ENCODE results near the gene SPAG7.

SPAG7 gene

GRCh38 chr17:4967539-4968485, at the start of gene SPAG7:
TSS of gene SPAG7 (minus strand) at chr17:4967817. CDS start at chr17:4967804, 13 bp downstream.
- DNase-seq: peak; percentile 96

GRCh38 chr17:5014357-5014756, 46.7 kb upstream of the SPAG7 start:
- DNase-seq: no peak

- DNase-seq: no peak
Measured at GRCh38 chr17:5011928-5012327, 44.3 kb upstream of the SPAG7 start.

- DNase-seq: no peak
Measured at GRCh38 chr17:5003214-5003867, 35.7 kb upstream of the SPAG7 start.

GRCh38 chr17:5002121-5002788, 34.6 kb upstream of the SPAG7 start:
- no peak for DNase-seq

- no peak for DNase-seq
Measured at GRCh38 chr17:5000237-5000639, 32.6 kb upstream of the SPAG7 start.

GRCh38 chr17:4999430-5000093, 31.9 kb upstream of the SPAG7 start:
- DNase-seq: no peak

GRCh38 chr17:4998732-4999429, 31.3 kb upstream of the SPAG7 start:
- DNase-seq: no peak

- DNase-seq: no peak
Measured at GRCh38 chr17:4998027-4998731, 30.6 kb upstream of the SPAG7 start.

- DNase-seq: peak; percentile 91
Measured at GRCh38 chr17:4997302-4998026, 29.8 kb upstream of the SPAG7 start, which contains the start of the genes INCA1 and KIF1C. TSS of gene INCA1 (minus strand) at chr17:4997522. CDS start at chr17:4994437, 3,085 bp downstream. TSS of gene KIF1C (plus strand) at chr17:4997950. CDS start at chr17:5000247, 2,297 bp downstream.

GRCh38 chr17:4994081-4994595, 26.5 kb upstream of the SPAG7 start:
- DNase-seq: no peak

- no peak for DNase-seq
Measured at GRCh38 chr17:4987767-4988567, 20.4 kb upstream of the SPAG7 start.

GRCh38 chr17:4986951-4987766, 19.5 kb upstream of the SPAG7 start, which contains the start of gene CAMTA2:
TSS of gene CAMTA2 (minus strand) at chr17:4987675. CDS start at chr17:4986222, 1,453 bp downstream.
- DNase-seq: peak; percentile 87

GRCh38 chr17:4986403-4986802, 18.8 kb upstream of the SPAG7 start:
- no peak for DNase-seq

GRCh38 chr17:4982305-4982704, 14.7 kb upstream of the SPAG7 start:
- no peak for DNase-seq

GRCh38 chr17:4980644-4981216, 13.1 kb upstream of the SPAG7 start:
- peak; percentile 76 for DNase-seq

- DNase-seq: no peak
Measured at GRCh38 chr17:4978726-4979125, 11.1 kb upstream of the SPAG7 start.

GRCh38 chr17:4974115-4974670, 6.6 kb upstream of the SPAG7 start:
- DNase-seq: no peak

All from CD4-positive, alpha-beta T cell treated with Interleukin-21 for 1 hour (primary cell).